Activated T-helper 2 cell treated with anti-CD3 and anti-CD28 coated beads, Interferon-gamma antibody, Interleukin-2, Interleukin-4, amounts not matched to agents 10 μg/mL and 5 μg/mL and 100 μg/mL, durations not matched to agents 14 hours and 24 hours and 36 hours (primary cell): ENCODE results near the gene GLT8D1. TPM values are rescaled to one million over a fixed set of nuclear protein-coding genes. Genes with fewer than 3 reads are reported as not detected.

Source experiments
- DNase-seq: peaks from one replicate; pipeline ENCODE4 v3.0.0; 2021; ENCODE audit warnings: low spot score
- H3K27ac Mint-ChIP-seq: one replicate; pipeline ENCODE4 v1.8.0; 2021; ENCODE audit warnings: mixed read lengths
- H3K27me3 Mint-ChIP-seq: one replicate; pipeline ENCODE4 v1.8.0; 2021; ENCODE audit warnings: low read depth, mixed read lengths
- H3K36me3 Mint-ChIP-seq: one replicate; pipeline ENCODE4 v1.8.0; 2021; ENCODE audit warnings: low read depth, mixed read lengths
- H3K4me1 Mint-ChIP-seq: one replicate; pipeline ENCODE4 v1.8.0; 2021; ENCODE audit warnings: low read depth, mixed read lengths
- H3K4me3 Mint-ChIP-seq: one replicate; pipeline ENCODE4 v1.8.0; 2021; ENCODE audit warnings: low read depth, mild to moderate bottlenecking, moderate library complexity, mixed read lengths
- H3K9me3 Mint-ChIP-seq: one replicate; pipeline ENCODE4 v1.8.0; 2021; ENCODE audit warnings: mixed read lengths
- intact Hi-C: fragments of 100-400 bp; cut with micrococcal nuclease; formaldehyde crosslinking; loops from one replicate; pipeline ENCODE4 v1.15.1; 2023
- total RNA-seq: library from RNA; stranded (reverse); gene quantifications from 2 replicates; pipeline ENCODE4 v1.2.3, GENCODE V29; 2022

Gene GLT8D1
- total RNA-seq, 1 donor from 2014 or later, result 38.7 TPM

DNA sequence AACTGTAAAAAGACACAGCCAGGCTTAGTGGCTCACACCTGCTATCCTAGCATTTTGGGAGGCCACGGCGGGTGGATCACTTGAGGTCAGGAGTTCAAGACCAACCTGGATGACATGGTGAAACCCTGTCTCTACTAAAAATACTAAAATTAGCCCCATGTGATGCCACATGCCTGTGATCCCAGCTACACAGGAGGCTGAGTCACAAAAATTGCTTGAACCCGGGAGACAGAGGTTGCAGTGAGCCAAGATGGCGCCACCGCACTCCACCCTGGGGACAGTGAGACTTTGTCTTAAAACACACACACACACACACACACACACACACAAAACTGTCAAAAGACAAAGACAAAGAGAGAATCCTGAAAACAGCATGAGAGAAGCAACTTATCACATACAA lies 18.3 kb upstream of the GLT8D1 start:
- Mint-ChIP-seq H3K36me3 (peaks cover 52% of the 10 kb centered on the region), H3K27ac (no peak overlapping the region), H3K27me3 (no peaks in the 10 kb centered on the region)

DNA sequence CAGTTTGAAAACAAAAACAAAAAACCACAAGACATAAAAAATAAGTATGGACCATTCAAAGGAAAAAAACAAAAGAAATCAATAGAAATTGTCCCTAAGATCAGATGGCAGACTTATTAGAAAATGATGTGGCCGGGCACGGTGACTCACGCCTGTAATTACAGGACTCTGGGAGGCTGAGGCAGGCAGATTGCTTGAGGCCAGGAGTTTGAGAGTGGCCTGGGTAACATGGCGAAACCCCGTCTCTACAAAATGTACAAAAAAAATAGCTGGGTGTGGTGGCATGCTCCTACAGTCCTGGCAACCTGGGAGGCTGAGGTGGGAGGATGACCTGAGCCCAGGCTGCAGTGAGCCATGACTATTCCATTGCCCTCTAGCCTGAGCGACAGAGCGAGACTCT lies 16.9 kb upstream of the GLT8D1 start:
- Mint-ChIP-seq H3K4me3 (no peak overlapping the region), H3K27me3 (no peaks in the 10 kb centered on the region), H3K36me3 (peaks cover 43% of the 10 kb centered on the region), H3K9me3 (peaks cover 19% of the 10 kb centered on the region), H3K27ac (no peak overlapping the region), H3K4me1 (peaks cover 22% of the 10 kb centered on the region)
- intact Hi-C loops, result no loop called here
- DNase-seq, result no peak

More for the DNA sequence above, 18.3 kb upstream of the GLT8D1 start:
- peaks cover 31% of the 10 kb centered on the region for H3K9me3 Mint-ChIP-seq
- H3K4me1 Mint-ChIP-seq, result peaks cover 22% of the 10 kb centered on the region
- H3K4me3 Mint-ChIP-seq, result no peak overlapping the region
- no peak for DNase-seq
- intact Hi-C loops, result no loop called here

DNA sequence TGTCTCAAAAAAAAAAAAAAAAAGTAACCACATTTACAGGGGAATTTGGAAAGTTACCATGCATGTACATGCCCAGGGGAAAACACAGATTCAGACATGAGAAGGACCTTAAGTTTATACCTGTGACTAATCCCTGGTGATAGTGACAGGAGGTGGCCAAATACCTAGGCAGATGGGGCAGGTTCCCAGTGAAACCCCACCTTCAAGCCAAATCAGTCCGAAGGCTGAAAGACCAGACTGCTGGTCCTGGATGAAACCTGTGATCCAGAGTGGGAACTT lies 16.1 kb upstream of the GLT8D1 start:
- Mint-ChIP-seq H3K27ac (no peak overlapping the region), H3K4me3 (no peak overlapping the region)

DNA sequence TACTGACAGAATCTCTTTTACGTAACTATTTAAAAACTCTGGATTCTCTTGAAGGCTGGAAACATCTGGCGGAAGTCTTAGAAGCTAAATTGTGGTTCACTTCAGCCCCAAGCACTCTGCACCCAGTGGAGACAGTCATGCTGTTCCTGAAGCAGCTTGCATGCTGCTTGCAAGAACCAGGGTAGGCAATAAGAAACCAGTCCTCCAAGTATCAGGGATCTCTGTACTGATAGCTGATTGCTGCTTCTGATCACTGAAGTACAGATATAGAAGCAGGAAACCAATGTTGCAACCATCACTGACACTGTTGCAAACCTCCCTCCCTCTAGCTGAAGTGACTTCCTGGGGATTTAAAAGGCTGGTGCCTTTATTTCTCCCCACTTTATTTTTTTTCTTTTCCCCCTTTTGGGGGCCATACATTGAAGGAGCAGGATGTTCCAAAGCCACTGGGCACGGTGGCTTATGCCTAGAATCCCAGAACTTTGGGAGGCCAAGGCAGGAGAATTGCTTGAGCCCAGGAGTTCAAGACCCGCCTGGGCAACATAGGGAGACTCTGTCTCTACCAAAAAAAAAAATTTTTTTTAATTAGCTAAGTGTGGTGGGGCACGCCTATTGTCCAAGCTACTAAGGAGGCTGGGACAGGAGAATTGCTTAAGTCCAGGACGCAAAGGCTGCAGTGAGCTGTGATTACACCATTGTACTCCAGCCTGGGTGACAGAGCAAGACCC lies 15.6 kb upstream of the GLT8D1 start:
- H3K4me1 Mint-ChIP-seq, result peaks cover 22% of the 10 kb centered on the region
- DNase-seq, result peak; percentile 20
- H3K36me3 Mint-ChIP-seq, result peaks cover 38% of the 10 kb centered on the region
- H3K9me3 Mint-ChIP-seq, result peaks cover 18% of the 10 kb centered on the region
- intact Hi-C loops, result no loop called here
- H3K4me3 Mint-ChIP-seq, result no peak overlapping the region
- H3K27ac Mint-ChIP-seq, result peak overlapping the region; percentile 66
- no peaks in the 10 kb centered on the region for H3K27me3 Mint-ChIP-seq

More for the DNA sequence above, 16.1 kb upstream of the GLT8D1 start:
- H3K4me1 Mint-ChIP-seq, result peaks cover 22% of the 10 kb centered on the region
- DNase-seq, result no peak
- no peaks in the 10 kb centered on the region for H3K27me3 Mint-ChIP-seq
- peaks cover 39% of the 10 kb centered on the region for H3K36me3 Mint-ChIP-seq
- H3K9me3 Mint-ChIP-seq, result peaks cover 18% of the 10 kb centered on the region
- intact Hi-C loops, result no loop called here

DNA sequence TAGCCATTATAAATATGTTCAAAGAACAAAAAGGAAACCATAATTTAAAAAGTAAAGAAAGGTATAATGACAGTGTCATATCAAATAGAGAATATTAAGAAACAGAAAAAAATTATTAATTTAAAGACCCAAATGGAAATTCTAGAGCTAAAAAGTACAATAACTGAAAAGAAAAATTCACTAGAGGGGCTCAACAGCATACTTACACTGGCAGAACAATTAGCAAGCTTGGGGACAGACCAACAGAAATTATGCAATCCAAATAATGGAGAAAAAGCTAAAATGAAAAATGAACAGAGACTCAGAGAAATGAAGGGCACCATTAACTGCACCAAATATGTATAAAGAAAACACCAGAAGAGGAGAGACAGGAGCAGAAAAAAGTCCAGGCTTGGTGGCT lies 14.0 kb upstream of the GLT8D1 start:
- intact Hi-C loops, result no loop called here
- Mint-ChIP-seq H3K4me1 (peaks cover 22% of the 10 kb centered on the region), H3K4me3 (no peak overlapping the region), H3K27ac (no peak overlapping the region), H3K27me3 (no peaks in the 10 kb centered on the region), H3K36me3 (peaks cover 34% of the 10 kb centered on the region), H3K9me3 (peaks cover 15% of the 10 kb centered on the region)
- DNase-seq, result no peak

DNA sequence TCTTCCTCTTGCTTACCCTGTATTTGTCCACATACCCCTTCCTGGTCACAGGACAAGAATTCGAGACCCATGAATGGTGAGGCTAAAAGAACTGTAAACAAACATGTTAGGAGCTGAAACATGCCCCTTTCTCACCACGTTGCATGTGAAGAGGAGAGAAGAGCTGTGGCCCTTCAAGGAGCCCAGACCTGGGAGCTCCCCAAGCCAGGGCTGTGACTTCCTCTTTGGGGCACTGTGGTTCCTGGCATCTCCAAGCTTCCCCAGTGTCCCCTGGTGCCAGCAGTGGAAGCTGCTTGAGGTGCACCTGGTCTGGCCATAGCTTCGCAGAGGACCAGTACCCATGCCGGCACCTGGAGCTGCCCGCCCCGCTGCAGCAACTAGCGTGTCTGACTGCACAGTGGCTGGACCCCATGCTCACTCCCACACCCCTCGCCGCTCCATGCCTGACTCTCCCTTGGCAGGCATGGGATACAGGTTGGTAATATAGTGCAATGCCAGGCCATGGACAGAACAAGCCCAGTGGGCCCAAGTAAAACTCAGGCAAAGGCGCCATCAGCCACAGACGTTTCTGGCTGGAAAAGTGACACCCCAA lies 10.2 kb upstream of the GLT8D1 start:
- no peak for DNase-seq
- peaks cover 9% of the 10 kb centered on the region for H3K4me1 Mint-ChIP-seq
- H3K36me3 Mint-ChIP-seq, result peaks cover 35% of the 10 kb centered on the region
- intact Hi-C loops, result no loop called here
- no peaks in the 10 kb centered on the region for H3K27me3 Mint-ChIP-seq
- no peak overlapping the region for H3K27ac Mint-ChIP-seq
- no peak overlapping the region for H3K4me3 Mint-ChIP-seq
- H3K9me3 Mint-ChIP-seq, result peaks cover 14% of the 10 kb centered on the region

DNA sequence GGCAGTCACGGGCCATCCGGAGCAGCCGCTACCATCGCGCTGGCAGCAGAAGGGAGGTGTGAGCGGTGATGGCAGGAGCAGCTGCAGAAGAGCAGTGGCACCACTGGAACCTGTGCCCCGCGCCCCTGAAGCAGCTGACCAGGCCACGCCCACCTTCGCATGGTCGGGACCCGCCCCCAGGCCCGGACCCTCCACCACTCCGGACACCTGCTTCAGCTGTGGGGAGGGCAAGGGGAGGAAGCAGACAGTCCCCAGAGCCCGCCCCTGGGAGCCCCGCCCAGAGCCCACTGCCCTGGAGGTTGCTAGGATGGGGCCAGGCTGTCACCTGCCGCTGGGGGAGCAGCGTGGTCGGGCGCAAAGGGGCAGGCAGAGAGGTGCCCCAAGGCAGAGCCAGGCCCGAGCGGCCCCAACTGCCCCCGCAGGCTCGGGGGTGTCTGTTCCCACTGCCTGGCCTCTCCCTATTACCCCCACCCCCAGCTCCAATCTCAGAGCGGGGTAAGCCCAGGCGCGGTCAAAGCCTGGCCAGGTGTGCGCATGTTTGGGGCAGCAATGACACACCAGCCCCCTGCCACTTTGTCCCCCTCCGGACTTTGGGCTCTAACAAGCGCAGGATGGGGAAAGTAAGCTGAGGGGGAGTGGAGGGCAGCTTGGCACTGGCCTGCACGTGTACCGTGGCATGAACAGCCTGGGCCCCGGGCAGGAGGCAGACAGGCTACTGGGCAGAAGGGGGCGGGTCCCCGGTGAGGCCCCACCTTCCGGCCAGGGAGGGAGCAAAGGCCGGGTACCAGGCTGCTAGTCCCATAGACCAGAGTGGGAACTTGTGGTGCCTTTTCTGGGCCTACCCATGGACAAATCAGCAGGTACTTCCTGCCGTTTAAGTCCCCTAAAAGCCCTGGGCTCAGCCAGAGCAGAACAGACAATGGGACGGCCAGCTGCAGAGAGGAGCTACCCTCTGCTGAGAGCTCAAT lies 9.0 kb upstream of the GLT8D1 start:
- intact Hi-C loops, result no loop called here
- no peak for DNase-seq
- no peak overlapping the region for H3K4me3 Mint-ChIP-seq
- peaks cover 3% of the 10 kb centered on the region for H3K9me3 Mint-ChIP-seq
- H3K4me1 Mint-ChIP-seq, result peaks cover under 1% of the 10 kb centered on the region
- peaks cover 23% of the 10 kb centered on the region for H3K36me3 Mint-ChIP-seq
- no peak overlapping the region for H3K27ac Mint-ChIP-seq
- no peaks in the 10 kb centered on the region for H3K27me3 Mint-ChIP-seq

DNA sequence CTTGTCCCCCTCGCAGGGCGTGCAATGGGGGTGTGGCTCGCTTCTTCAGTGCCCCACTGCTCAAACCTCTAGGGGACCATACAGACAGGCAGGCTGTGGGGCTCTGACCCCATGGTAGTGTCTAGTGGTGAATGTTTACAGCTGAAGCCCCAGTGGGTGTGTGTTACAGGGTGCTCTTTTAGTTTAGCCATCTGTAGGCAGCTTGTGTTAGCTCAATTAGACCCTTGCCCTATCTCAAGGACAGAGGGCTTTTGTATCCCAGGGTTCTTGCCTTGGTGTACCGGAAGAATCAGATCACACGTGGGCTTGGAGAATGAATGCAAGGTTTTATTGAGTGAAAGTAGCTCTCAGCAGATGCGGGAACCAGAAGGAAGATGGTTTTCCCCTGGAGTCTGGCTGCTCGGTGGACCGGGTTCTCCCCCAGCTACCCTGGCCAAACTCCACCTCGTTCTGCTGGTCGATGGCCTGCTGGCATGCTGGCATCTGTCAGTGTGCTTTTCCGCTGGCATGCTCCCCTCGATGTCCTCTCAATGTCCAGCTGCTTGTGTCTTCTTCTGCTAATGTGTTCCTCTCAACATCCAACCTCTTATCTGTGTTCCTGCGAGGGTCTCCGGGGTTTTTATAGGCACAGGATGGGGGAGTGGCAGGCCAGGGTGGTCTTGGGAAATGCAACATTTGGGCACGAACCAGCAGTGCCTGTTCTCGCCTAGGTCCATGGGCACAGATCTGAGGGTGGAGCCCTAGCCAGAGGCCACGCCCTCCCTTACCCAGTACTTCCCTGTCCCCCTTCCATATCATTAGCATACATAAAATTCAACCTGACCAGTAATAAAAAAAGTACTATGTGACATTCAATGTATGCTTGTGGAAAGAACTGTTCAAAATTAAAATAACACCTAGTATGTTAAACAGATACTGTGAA lies 7.0 kb upstream of the GLT8D1 start:
- intact Hi-C loops, result no loop called here
- no peaks in the 10 kb centered on the region for H3K9me3 Mint-ChIP-seq
- H3K27ac Mint-ChIP-seq, result no peak overlapping the region
- no peak overlapping the region for H3K4me3 Mint-ChIP-seq
- peaks cover 26% of the 10 kb centered on the region for H3K36me3 Mint-ChIP-seq
- H3K4me1 Mint-ChIP-seq, result peaks cover 7% of the 10 kb centered on the region
- no peak for DNase-seq
- no peaks in the 10 kb centered on the region for H3K27me3 Mint-ChIP-seq

DNA sequence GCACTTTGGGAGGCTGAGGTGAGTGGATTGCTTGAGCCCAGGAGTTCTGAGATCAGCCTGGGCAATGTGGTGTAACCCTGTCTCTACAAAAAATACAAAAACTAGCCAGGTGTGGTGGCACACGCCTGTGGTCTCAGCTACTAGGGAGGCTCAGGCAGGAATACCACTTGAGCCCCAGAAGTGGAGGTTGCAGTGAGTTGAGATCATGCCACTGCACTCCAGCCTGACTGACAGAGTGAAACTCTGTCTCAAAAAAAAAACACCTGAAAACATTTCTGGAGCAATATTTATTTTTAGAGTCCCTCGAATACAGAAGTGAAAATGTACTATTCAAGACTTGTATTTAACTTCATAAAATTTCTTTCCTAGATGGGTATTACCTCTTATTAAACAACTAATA lies 4.9 kb upstream of the GLT8D1 start:
- peaks cover 10% of the 10 kb centered on the region for H3K4me1 Mint-ChIP-seq
- H3K4me3 Mint-ChIP-seq, result no peak overlapping the region
- no peak for DNase-seq
- intact Hi-C loops, result no loop called here
- peaks cover 33% of the 10 kb centered on the region for H3K36me3 Mint-ChIP-seq
- no peaks in the 10 kb centered on the region for H3K27me3 Mint-ChIP-seq
- no peaks in the 10 kb centered on the region for H3K9me3 Mint-ChIP-seq
- no peak overlapping the region for H3K27ac Mint-ChIP-seq

DNA sequence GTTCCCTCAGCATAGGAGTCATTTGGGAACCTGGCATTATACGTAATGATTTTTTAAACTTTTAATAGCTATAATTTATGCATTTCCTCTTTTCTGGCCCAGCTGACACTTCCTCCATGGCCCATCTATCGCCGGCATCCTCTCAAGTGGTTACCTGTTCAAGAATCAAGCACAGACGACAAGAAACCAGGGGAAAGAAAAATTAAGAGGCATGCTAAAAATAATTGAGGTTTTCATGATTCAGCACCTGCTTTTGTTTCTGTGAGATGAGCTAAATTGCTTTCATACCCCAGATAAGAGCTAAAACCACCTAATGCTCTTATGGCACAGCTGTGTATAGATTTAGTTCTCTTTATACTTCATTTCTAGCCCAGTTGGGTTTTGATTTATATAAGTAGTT lies 2.0 kb upstream of the GLT8D1 start:
- DNase-seq, result no peak
- Mint-ChIP-seq H3K36me3 (peaks cover 29% of the 10 kb centered on the region), H3K4me3 (peak overlapping the region; percentile 96), H3K4me1 (peaks cover 24% of the 10 kb centered on the region), H3K27me3 (no peaks in the 10 kb centered on the region), H3K27ac (peak overlapping the region; percentile 74), H3K9me3 (no peaks in the 10 kb centered on the region)
- intact Hi-C loops, result no loop called here

DNA sequence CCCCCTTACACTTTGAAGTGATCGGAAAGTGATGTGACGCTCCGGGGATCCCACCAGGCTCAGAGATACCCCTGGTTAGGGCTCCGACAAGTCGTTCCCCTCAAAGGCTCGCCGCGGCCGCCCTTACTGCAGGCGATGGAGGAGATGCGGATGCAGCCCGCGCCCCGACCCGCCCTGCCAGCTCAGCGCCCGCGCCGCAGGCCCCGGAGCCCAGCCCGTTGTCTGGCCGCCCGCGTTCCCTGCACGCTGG lies 228 bp downstream of the GLT8D1 start:
- Mint-ChIP-seq H3K27me3 (no peaks in the 10 kb centered on the region), H3K9me3 (no peaks in the 10 kb centered on the region), H3K4me1 (peaks cover 24% of the 10 kb centered on the region), H3K36me3 (peaks cover 21% of the 10 kb centered on the region), H3K27ac (peak overlapping the region; percentile 86), H3K4me3 (peak overlapping the region; percentile 96)
- intact Hi-C loops, result loop anchor here (2.0 kb wide), 1 partner anchor 169 kb away; the partner anchor contains the start of gene UQCC5
- DNase-seq, result no peak

DNA sequence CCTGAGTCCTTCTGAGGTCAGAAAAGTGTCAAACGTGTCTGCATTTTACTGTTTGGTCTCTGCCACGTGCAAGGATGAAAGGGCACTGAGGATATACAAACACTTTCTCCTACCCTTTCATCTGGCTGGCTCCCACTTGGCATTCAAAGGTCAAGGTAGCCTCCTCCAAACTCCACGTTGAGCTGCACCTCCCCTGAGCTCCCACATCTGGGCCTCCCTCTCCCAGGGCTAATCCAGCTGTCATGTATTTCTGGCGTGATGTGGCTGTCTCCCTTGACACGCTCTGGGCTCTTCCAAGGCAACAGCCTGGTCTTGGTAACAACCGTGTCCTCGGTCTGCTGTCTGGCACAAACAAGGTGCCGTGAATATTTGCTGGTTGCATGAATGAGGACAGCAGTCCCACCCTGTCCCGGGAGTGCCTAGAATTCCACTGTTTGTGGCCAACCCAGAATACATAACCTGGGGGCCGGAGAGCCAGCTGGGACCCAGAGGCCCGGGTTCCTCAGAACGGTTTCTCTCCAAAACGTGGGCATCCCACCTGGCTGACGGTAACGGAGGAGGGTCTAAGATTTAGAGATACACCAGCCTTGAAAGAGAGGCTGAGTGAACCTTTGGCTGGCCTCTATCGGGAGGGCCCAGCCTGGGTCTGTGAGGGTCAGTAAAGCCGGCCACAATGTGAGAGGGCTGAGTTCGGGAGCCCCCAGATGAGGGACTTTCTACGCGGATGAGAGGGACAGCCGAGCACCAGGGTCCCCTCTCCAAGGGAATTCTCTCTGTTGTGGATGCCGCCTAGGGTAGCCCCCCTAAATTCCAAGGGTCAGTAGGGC lies 767 bp downstream of the GLT8D1 start:
- peaks cover 24% of the 10 kb centered on the region for H3K36me3 Mint-ChIP-seq
- H3K4me3 Mint-ChIP-seq, result peak overlapping the region; percentile 96
- no peaks in the 10 kb centered on the region for H3K9me3 Mint-ChIP-seq
- H3K4me1 Mint-ChIP-seq, result peaks cover 27% of the 10 kb centered on the region
- H3K27ac Mint-ChIP-seq, result peak overlapping the region; percentile 86
- no peak for DNase-seq
- H3K27me3 Mint-ChIP-seq, result no peaks in the 10 kb centered on the region
- intact Hi-C loops, result loop anchor here (2.0 kb wide), 1 partner anchor 168 kb away; the partner anchor contains the start of gene UQCC5
